Activated naive CD8-positive, alpha-beta T cell treated with anti-CD3 and anti-CD28 coated beads, Interleukin-2, amount 50 U/mL, for 16 hours (primary cell): ENCODE measurements around the gene TRMT61B.

Experiments used
- DNase-seq: peaks from one replicate; pipeline ENCODE4 v3.0.0-alpha.2; 2020; ENCODE audit warnings: low read depth, low spot score

TRMT61B gene

GRCh38 chr2:28855977-28856376, 14.1 kb downstream of the TRMT61B start:
- no peak for DNase-seq

GRCh38 chr2:28855193-28855592, 14.9 kb downstream of the TRMT61B start:
- DNase-seq = no peak

GRCh38 chr2:28842042-28842441, 28.1 kb downstream of the TRMT61B start:
- DNase-seq = no peak

GRCh38 chr2:28838971-28839370, 31.1 kb downstream of the TRMT61B start:
- no peak for DNase-seq

GRCh38 chr2:28835781-28836180, 34.3 kb downstream of the TRMT61B start:
- DNase-seq = no peak

- no peak for DNase-seq
These were observed 36.2 kb downstream of the TRMT61B start for GRCh38 chr2:28833740-28834470.

GRCh38 chr2:28828382-28828781, 41.7 kb downstream of the TRMT61B start:
- no peak for DNase-seq

GRCh38 chr2:28824870-28825269, 45.2 kb downstream of the TRMT61B start:
- DNase-seq = no peak

- DNase-seq = no peak
These were observed 45.9 kb downstream of the TRMT61B start for GRCh38 chr2:28824207-28824606.

- DNase-seq = no peak
These were observed 48.1 kb downstream of the TRMT61B start for GRCh38 chr2:28822036-28822435.

- peak; percentile 26 for DNase-seq
These were observed 48.7 kb downstream of the TRMT61B start for GRCh38 chr2:28821295-28821958.

GRCh38 chr2:28818053-28818452, 52.1 kb downstream of the TRMT61B start:
- DNase-seq = no peak

- peak; percentile 48 for DNase-seq
These were observed 59.5 kb downstream of the TRMT61B start, which contains the start of gene SPDYA for GRCh38 chr2:28810384-28811285. Gene SPDYA, plus strand, starts transcription at chr2:28810834. Its CDS starts 5,181 bp downstream, at chr2:28816015.

- no peak for DNase-seq
These were observed 60.2 kb downstream of the TRMT61B start for GRCh38 chr2:28809927-28810326.

- DNase-seq = no peak
These were observed 67.1 kb downstream of the TRMT61B start for GRCh38 chr2:28802975-28803429.

GRCh38 chr2:28801726-28802125, 68.4 kb downstream of the TRMT61B start:
- DNase-seq = no peak
